ENCODE data around the gene ADAM11.

- no peak for TF ChIP-seq SMC3 (IDR thresholded peaks at IDR 0.05)
- TF ChIP-seq CTCF (IDR thresholded peaks at IDR 0.05): no peak
- no peak for TF ChIP-seq EP300 (IDR thresholded peaks at IDR 0.05)
- no peak for TF ChIP-seq RCOR1 (IDR thresholded peaks at IDR 0.05; ENCODE audit: low read depth, low read length)
- TF ChIP-seq BHLHE40 (IDR thresholded peaks at IDR 0.05; ENCODE audit: low read depth, low read length): no peak
- no peak for TF ChIP-seq ELK1 (IDR thresholded peaks at IDR 0.05; ENCODE audit: low read depth, low read length)
- TF ChIP-seq EHMT2 (IDR thresholded peaks at IDR 0.05; ENCODE audit: low read depth): no peak
- no peak for TF ChIP-seq BCL3 (IDR thresholded peaks at IDR 0.05)
- TF ChIP-seq ESRRA (IDR thresholded peaks at IDR 0.05; ENCODE audit: borderline replicate concordance, low read length): no peak
- no peak for TF ChIP-seq SREBF2 (IDR thresholded peaks at IDR 0.05)
- TF ChIP-seq PBX3 (IDR thresholded peaks at IDR 0.05): no peak
Measured at GRCh38 chr17:44796731-44797130, 37.9 kb downstream of the ADAM11 start.

Measured in A549 (cell line).